Measurements from ENCODE around the gene CD164.
"Not testable (repeated sequence)": the region's sequence is repeated elsewhere in the genome, so short reads cannot be mapped to it uniquely, and the experiment has no call there.

CD164 gene

GRCh38 chr6:109374326-109374892 lies 7.9 kb downstream of the CD164 start:
- no peak for DNase-seq (ENCODE audit: low read depth)

GRCh38 chr6:109373762-109374161 lies 8.5 kb downstream of the CD164 start:
- no peak for DNase-seq (ENCODE audit: low read depth)

GRCh38 chr6:109373331-109373730 lies 8.9 kb downstream of the CD164 start:
- no peak for DNase-seq (ENCODE audit: low read depth)

DNA sequence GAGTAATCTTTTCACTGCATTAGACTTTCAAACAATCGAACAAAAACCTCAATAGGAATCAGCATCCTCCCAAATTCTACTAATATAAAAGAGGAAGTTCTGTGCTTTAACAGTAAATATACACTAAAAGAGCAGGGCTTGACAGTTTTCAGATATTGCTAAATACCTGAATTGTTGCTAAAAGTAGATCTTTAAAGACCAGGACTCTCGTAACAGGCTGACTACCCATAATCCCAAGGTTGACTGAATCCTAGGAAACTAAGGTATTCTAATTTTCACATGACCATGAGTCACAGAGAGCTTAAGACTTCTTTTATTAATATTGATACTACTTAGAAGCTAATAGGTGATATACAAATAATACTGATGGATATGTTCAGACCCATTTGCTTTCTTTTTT lies 10.1 kb downstream of the CD164 start:
- DNase-seq (ENCODE audit: low read depth) = no peak

- DNase-seq (ENCODE audit: low read depth) = no peak
These were observed 11.5 kb downstream of the CD164 start for GRCh38 chr6:109370792-109371191.

DNA sequence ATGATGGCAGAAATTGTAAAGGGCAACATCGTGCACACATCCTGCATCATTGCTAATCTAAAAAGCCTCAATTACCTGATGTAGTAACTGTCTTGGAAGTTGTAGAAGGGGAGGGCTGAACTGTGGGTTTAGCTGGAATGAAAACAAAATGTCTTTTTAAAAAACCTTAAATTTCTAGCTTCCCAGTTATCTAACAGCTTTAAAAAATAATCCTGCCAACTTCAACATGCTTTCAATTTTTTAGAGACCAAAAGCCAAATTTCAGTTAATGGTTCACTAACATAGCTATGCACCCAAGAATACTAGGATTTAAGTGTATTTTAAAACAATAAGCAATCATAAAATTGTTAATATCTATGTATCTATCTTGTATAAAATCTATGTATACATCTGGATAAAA lies 11.9 kb downstream of the CD164 start:
- no peak for DNase-seq (ENCODE audit: low read depth)

- no peak for DNase-seq (ENCODE audit: low read depth)
These were observed 12.5 kb downstream of the CD164 start for GRCh38 chr6:109369728-109370127.

DNA sequence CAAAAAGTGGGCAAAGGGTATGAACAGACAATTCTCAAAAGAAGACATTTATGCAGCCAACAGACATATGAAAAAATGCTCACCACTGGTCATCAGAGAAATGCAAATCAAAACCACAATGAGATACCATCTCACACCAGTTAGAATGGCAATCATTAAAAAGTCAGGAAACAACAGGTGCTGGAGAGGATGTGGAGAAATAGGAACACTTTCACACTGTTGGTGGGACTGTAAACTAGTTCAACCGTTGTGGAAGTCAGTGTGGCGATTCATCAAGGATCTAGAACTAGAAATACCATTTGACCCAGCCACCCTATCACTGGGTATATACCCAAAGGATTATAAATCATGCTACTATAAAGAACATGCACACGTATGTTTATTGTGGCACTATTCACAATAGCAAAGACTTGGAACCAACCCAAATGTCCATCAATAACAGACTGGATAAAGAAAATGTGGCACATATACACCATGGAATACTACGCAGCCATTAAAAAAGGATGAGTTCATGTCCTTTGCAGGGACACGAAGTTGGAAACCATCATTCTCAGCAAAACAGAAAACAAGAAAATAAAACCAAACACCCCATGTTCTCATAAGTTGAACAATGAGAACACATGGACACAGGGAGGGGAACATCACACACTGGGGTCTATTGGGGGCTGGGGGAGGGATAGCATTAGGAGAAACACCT lies 17.7 kb downstream of the CD164 start:
- DNase-seq (ENCODE audit: low read depth) = not testable (repeated sequence)

GRCh38 chr6:109363753-109364152 lies 18.5 kb downstream of the CD164 start:
- DNase-seq (ENCODE audit: low read depth) = no peak

DNA sequence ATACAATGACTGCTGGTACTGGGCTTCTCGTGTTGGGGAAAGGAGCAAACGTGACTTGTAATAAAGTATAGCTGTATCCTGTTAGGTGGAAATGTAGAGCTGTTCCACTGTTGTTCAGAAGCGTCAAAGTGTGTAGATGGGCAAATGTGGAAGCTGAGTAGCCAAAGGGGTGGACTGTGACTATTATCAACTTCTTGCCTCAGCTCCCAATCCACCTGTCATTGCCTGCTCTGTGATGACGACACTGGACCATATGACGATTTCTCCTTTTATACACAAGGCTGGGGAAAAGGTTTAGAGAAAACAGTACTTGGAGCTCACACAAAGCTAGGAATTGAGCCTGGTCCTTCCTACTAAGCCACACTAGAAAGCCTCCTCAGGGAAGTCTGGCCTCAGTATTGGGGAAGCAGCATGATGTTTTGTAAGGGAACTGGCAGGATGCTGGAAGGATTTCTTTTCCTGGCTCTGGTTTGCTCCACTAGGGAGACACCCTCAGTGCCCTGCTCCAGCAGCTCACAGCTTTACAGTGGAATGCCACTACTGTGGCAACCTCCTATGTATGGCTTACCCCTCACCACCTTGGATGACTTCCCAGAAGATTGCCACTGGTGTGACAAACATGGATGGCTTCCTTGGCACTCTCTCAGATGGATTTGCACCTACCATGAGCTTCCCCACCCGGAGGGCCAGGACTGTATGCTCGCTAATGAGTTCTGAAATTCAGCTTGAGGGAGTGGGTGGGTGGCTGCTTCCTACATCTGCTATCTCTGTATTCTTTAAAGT lies 20.0 kb downstream of the CD164 start:
- no peak for DNase-seq (ENCODE audit: low read depth)

DNA sequence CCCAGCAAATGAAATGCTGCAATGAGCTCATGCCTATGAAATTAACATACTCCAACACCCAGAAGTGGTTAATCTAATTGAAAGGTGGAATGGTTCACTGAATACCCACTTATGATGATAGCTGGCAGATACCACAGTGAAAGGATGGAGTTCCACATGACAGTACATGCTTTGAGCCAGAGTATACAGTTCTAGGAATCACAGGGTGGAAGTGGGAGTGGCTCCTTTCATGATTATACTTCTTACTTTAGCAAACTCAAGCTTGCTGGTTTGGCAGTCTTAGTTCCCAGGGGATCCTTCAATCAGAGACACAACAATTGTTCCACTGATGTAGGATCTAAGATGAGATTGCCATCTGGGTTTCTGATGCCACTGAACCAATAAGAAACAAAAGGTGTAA lies 21.5 kb downstream of the CD164 start:
- no peak for DNase-seq (ENCODE audit: low read depth)

GRCh38 chr6:109360281-109360680 lies 22.0 kb downstream of the CD164 start:
- no peak for DNase-seq (ENCODE audit: low read depth)

DNA sequence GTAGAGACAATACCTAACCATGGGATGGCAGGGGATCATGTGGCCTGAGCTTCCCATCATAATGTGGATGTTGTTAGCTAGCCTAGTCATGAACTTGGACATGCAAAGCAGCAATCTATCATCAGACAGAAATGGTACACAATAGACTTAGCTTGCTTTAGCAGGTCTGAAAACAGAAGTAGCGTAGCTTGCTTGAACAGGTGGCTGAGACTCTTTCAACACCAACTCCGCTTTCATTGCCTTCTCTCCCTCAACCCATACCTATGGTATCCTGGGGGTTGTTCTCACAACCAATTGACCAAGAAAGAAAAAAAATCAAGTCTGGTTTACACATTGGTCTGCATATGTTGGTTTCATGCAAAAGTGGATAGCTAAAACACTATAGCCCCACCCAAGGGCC lies 23.0 kb downstream of the CD164 start:
- no peak for DNase-seq (ENCODE audit: low read depth)

- DNase-seq (ENCODE audit: low read depth) = no peak
These were observed 24.1 kb downstream of the CD164 start for GRCh38 chr6:109358204-109358603.

DNA sequence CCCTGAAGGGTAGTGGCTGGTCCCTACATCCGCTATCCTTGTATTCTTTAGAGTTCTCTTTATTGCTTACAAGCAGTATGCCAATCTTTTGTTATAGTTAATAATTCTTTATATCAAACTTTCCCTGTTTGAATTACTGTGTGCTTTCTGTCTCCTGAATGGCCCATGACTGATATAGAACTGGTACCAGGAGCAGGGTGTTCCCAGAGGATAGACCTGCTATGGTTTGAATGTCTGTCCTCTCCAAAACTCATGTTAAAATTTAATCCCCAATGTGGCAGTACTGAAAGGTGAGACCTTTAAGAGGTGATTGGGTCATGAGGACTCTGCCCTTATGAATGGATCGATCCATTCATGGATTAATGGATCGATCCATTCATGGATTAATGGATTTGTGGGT lies 26.0 kb downstream of the CD164 start:
- DNase-seq (ENCODE audit: low read depth) = no peak

DNA sequence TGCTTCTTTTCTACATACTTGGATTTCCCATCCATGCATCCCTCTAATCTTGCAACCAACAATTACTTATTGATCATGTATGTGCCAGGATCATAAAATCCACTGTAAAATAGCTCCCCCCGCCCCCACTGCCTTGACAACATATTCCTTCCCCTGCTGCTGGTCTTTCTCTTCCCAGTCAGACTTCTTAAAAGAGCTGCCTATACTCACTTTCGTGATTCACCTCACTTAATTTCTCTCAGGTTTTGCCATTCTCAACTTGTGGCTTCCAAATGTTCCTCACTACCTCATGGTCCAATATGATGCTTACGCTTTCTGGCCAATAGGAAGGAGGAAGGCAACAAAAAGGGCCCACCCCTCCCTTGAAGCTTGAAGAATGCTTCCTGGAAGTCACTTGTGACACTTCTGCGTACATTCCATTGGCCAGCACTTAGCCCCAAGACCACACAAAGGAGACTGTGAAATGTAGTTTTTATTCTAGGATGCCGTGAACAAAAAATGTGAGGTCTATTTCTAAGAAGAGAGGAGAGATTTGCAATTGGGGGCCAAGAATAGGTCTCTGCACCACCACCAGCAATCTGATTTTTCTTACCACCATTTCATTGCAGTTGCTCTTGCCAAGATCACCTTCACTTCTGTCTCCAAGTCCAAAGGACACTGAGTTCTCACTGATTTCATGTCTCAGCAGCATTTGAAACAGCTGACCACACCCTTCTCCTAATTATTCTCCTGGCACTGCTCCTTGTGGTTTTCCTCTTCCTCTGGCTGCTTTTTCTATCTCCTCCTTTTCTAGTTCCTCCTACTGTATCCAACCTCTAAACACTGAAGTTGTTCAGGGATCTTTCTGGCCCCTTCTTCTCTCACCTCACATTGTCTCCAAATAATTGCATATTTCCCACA lies 30.8 kb downstream of the CD164 start:
- DNase-seq (ENCODE audit: low read depth) = no peak

DNA sequence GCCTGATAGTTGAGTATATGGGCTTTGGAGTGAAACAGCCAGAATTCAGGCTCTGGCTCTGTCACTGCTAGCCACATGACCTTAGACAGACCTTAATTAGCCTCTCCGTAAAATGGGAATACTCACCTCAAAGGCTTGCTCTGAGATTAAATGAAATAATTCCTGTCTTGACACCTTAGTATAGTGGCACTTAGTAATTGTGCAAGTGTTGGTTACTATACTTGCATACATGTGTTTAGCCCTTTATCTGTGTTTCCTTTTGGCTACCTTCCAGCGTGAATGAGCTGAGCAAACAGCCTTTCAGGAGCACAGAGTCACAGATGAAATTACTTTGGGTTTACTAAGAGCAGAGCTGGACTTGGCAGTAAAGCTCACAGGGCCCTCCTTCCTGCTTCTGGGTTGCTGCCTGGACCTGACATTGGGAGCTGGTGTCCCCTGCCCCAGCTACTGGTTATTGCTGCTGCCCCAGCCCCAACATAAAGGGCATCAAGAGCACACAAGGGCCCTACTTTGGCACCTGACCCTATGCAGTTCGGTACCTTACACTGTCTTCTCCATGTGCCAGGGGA lies 32.8 kb downstream of the CD164 start:
- no peak for DNase-seq (ENCODE audit: low read depth)

GRCh38 chr6:109348226-109348625 lies 34.0 kb downstream of the CD164 start:
- no peak for DNase-seq (ENCODE audit: low read depth)

DNA sequence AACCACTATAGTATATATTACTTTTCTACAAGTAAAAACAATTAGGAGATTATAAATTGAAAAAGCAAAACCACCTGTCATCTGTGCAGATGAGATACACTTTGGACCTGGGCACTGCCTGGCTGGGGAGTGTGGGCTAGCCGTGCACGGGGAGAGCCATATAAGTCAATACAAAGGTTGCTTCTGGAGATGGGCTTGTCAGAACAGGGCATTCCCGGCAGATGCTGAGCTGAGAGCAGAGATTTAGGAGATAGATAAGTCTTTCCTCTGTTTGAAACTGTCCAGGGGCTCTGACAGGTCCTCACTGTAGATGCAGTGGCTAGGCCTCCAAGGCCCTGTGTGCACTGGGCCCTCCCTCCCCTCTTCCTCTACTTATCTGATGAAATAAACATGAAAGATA lies 34.5 kb downstream of the CD164 start:
- DNase-seq (ENCODE audit: low read depth) = no peak

DNA sequence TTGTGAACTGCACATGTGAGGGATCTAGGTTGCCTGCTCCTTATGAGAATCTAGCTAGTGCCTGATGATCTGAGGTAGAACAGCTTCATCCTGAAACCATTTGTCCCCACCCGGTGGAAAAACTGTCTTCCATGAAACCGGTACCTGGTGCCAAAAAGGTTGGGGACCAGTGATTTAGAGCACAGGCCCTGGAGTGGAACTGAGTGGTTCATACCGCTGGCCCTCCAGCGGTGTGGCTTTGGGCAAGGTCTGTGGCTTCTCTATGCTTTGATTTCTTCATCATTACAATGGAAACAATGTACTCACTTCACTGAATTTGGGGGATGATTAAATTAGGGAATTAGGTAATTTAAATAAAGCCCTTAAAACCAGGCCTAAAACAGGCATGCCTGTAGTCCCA lies 36.3 kb downstream of the CD164 start:
- DNase-seq (ENCODE audit: low read depth) = no peak

DNA sequence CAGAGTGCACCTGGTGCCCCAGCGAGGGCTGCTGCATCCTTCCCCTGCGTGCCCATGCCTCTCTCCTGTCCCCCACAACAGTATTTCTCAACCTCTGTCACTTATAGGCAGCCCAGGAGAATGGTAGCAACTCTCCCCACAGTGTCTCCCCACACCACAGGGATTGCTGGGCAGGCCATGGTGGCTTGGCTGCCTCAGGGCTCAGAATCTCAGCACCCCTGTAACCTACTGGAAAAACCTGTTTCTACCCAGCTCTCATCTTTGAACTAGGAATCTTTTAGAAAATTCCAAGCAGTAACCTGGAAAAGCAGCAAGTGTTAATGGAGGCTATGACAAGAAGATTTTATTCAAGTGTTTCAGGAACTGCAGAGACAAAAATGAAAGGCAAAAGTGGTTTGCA lies 38.0 kb downstream of the CD164 start:
- DNase-seq (ENCODE audit: low read depth) = no peak

DNA sequence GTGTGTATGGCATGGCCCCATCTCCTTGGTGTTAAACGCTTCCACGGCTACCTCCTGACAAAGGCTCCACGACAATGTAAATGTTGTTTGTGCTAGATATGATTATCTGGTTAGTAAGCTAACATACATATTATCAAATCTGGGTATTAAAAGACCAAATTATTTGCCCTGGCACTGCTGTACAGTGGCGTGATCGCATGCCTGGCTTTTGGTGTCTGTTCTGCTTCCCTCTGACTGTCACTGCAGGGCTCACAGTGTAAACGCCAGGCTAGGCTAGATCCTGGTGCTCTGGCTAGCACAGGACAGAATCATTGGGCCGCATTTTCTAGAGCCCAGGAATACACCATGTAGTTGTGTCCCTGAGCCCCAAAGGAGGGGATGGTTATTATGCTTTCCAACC lies 38.7 kb downstream of the CD164 start:
- DNase-seq (ENCODE audit: low read depth) = no peak

Measured in activated T-helper 1 cell treated with Interleukin-2 at 50 U/mL for 16 hours (primary cell).